ENCODE measurements around the gene NDUFA13.

NDUFA13 gene

GRCh38 chr19:19492026-19492610, 23.9 kb upstream of the NDUFA13 start:
- TF ChIP-seq CTCF (IDR thresholded peaks at IDR 0.05; ENCODE audit: low read depth, low read length), result no peak
- no peak overlapping the region for H3K4me3 ChIP-seq (ENCODE audit: low read depth, low read length)

GRCh38 chr19:19493841-19494546, 22.0 kb upstream of the NDUFA13 start:
- no peak overlapping the region for H3K4me3 ChIP-seq (ENCODE audit: low read depth, low read length)

GRCh38 chr19:19495614-19496603, 20.1 kb upstream of the NDUFA13 start:
- no peak for TF ChIP-seq CTCF (IDR thresholded peaks at IDR 0.05; ENCODE audit: low read depth, low read length)
- H3K4me3 ChIP-seq (ENCODE audit: low read depth, low read length), result no peak overlapping the region

More at GRCh38 chr19:19493841-19494546, 22.0 kb upstream of the NDUFA13 start:
- no peak for TF ChIP-seq CTCF (IDR thresholded peaks at IDR 0.05; ENCODE audit: low read depth, low read length)

GRCh38 chr19:19498255-19498991, 17.6 kb upstream of the NDUFA13 start:
- TF ChIP-seq CTCF (IDR thresholded peaks at IDR 0.05; ENCODE audit: low read depth, low read length), result no peak
- no peak overlapping the region for H3K4me3 ChIP-seq (ENCODE audit: low read depth, low read length)

- no peak for TF ChIP-seq CTCF (IDR thresholded peaks at IDR 0.05; ENCODE audit: low read depth, low read length)
- H3K4me3 ChIP-seq (ENCODE audit: low read depth, low read length), result no peak overlapping the region
Measured at GRCh38 chr19:19499272-19499995, 16.6 kb upstream of the NDUFA13 start.

- TF ChIP-seq CTCF (IDR thresholded peaks at IDR 0.05; ENCODE audit: low read depth, low read length), result no peak
- H3K4me3 ChIP-seq (ENCODE audit: low read depth, low read length), result no peak overlapping the region
Measured at GRCh38 chr19:19500975-19501644, 14.9 kb upstream of the NDUFA13 start.

Measured in WI38 (cell line).